ENCODE results near the gene SMIM12. TPM values are rescaled to one million over a fixed set of nuclear protein-coding genes. Genes with fewer than 3 reads are reported as not detected.
A peak's percentile ranks its signal among the peaks of the same experiment; 100 is the strongest.

SMIM12 gene
- total RNA-seq, 1 donor from 2014 or later = 39.6 TPM

GRCh38 chr1:34899471-34899870, 39.9 kb upstream of the SMIM12 start:
- Mint-ChIP-seq H3K27ac (ENCODE audit: unreplicated experiment) (no peak overlapping the region), H3K36me3 (ENCODE audit: unreplicated experiment) (no peaks in the 10 kb centered on the region), H3K4me3 (ENCODE audit: unreplicated experiment) (no peak overlapping the region), H3K4me1 (ENCODE audit: unreplicated experiment) (no peaks in the 10 kb centered on the region), H3K9me3 (ENCODE audit: unreplicated experiment) (no peaks in the 10 kb centered on the region), H3K27me3 (ENCODE audit: unreplicated experiment) (peaks cover 12% of the 10 kb centered on the region)
- no peak for TF ChIP-seq CTCF (IDR thresholded peaks at IDR 0.05)
- peak; percentile 73 for DNase-seq (ENCODE audit: extremely low spot score, unreplicated experiment)

- no peaks in the 10 kb centered on the region for H3K36me3 Mint-ChIP-seq (ENCODE audit: unreplicated experiment)
- H3K9me3 Mint-ChIP-seq (ENCODE audit: unreplicated experiment) = no peaks in the 10 kb centered on the region
- no peak overlapping the region for H3K4me3 Mint-ChIP-seq (ENCODE audit: unreplicated experiment)
Measured at GRCh38 chr1:34898330-34898761, 38.8 kb upstream of the SMIM12 start.

GRCh38 chr1:34896612-34897011, 37.1 kb upstream of the SMIM12 start:
- Mint-ChIP-seq H3K36me3 (ENCODE audit: unreplicated experiment) (no peaks in the 10 kb centered on the region), H3K27me3 (ENCODE audit: unreplicated experiment) (peaks cover 6% of the 10 kb centered on the region), H3K27ac (ENCODE audit: unreplicated experiment) (no peak overlapping the region), H3K4me3 (ENCODE audit: unreplicated experiment) (no peak overlapping the region), H3K4me1 (ENCODE audit: unreplicated experiment) (no peaks in the 10 kb centered on the region), H3K9me3 (ENCODE audit: unreplicated experiment) (peaks cover 9% of the 10 kb centered on the region)
- peak; percentile 33 for TF ChIP-seq CTCF (IDR thresholded peaks at IDR 0.05)
- DNase-seq (ENCODE audit: extremely low spot score, unreplicated experiment) = no peak

More at GRCh38 chr1:34898330-34898761, 38.8 kb upstream of the SMIM12 start:
- H3K4me1 Mint-ChIP-seq (ENCODE audit: unreplicated experiment) = no peaks in the 10 kb centered on the region
- peaks cover 12% of the 10 kb centered on the region for H3K27me3 Mint-ChIP-seq (ENCODE audit: unreplicated experiment)
- no peak overlapping the region for H3K27ac Mint-ChIP-seq (ENCODE audit: unreplicated experiment)
- no peak for DNase-seq (ENCODE audit: extremely low spot score, unreplicated experiment)
- no peak for TF ChIP-seq CTCF (IDR thresholded peaks at IDR 0.05)

GRCh38 chr1:34889705-34890104, 30.2 kb upstream of the SMIM12 start:
- Mint-ChIP-seq H3K36me3 (ENCODE audit: unreplicated experiment) (no peaks in the 10 kb centered on the region), H3K27me3 (ENCODE audit: unreplicated experiment) (peaks cover 27% of the 10 kb centered on the region)

GRCh38 chr1:34887593-34887992, 28.0 kb upstream of the SMIM12 start:
- TF ChIP-seq CTCF (IDR thresholded peaks at IDR 0.05) = no peak
- H3K9me3 Mint-ChIP-seq (ENCODE audit: unreplicated experiment) = peaks cover 9% of the 10 kb centered on the region
- DNase-seq (ENCODE audit: extremely low spot score, unreplicated experiment) = no peak

More at GRCh38 chr1:34889705-34890104, 30.2 kb upstream of the SMIM12 start:
- no peak overlapping the region for H3K4me3 Mint-ChIP-seq (ENCODE audit: unreplicated experiment)
- H3K9me3 Mint-ChIP-seq (ENCODE audit: unreplicated experiment) = peaks cover 9% of the 10 kb centered on the region
- peaks cover 3% of the 10 kb centered on the region for H3K4me1 Mint-ChIP-seq (ENCODE audit: unreplicated experiment)
- TF ChIP-seq CTCF (IDR thresholded peaks at IDR 0.05) = no peak
- DNase-seq (ENCODE audit: extremely low spot score, unreplicated experiment) = no peak
- no peak overlapping the region for H3K27ac Mint-ChIP-seq (ENCODE audit: unreplicated experiment)

More at GRCh38 chr1:34887593-34887992, 28.0 kb upstream of the SMIM12 start:
- Mint-ChIP-seq H3K27me3 (ENCODE audit: unreplicated experiment) (peaks cover 46% of the 10 kb centered on the region), H3K4me1 (ENCODE audit: unreplicated experiment) (peaks cover 3% of the 10 kb centered on the region), H3K36me3 (ENCODE audit: unreplicated experiment) (no peaks in the 10 kb centered on the region), H3K4me3 (ENCODE audit: unreplicated experiment) (no peak overlapping the region), H3K27ac (ENCODE audit: unreplicated experiment) (no peak overlapping the region)
